ENCODE results near the gene TLCD2. TPM values are rescaled to one million over a fixed set of nuclear protein-coding genes. Genes with fewer than 3 reads are reported as not detected.

TLCD2 gene
- total and polyA plus RNA-seq, 2 experiments from 2014 or later = 0.70 to 1.4 TPM

DNA sequence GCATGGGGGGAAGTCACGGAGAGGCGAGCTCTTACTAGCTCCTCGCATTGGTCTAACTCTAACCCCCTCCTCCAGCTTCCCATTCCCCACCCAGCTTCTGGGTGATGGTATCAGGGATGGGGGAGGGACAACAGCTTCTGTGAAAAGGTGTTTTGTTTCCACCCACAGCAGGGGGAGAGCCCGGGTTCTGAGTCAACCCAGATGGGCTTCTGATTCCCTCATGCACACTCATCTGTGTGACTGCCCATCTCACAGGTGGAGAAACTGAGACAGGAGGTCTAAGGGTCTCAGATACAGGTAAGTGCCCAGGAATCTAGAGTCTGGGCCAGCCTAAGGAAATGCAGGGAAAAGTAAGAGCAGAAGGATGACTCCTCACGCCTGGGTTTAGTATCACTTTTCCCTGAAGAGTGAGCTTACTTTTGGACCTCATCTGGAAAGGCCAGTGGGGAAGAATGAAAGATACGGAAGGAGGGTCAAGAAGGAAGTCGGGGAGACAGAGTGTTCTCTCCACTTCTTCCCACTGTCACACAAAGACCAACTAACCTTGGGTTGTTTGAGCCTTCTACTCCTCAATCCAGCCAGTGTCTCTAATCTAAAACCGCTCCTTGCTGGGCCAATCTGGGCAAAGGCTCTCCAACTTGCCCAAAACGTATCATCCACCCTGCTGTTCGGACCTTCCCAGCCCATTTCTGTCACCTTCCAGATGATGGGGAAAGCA is 3.1 kb upstream of the TLCD2 start (continued):
- TF ChIP-seq, protein P1, sequence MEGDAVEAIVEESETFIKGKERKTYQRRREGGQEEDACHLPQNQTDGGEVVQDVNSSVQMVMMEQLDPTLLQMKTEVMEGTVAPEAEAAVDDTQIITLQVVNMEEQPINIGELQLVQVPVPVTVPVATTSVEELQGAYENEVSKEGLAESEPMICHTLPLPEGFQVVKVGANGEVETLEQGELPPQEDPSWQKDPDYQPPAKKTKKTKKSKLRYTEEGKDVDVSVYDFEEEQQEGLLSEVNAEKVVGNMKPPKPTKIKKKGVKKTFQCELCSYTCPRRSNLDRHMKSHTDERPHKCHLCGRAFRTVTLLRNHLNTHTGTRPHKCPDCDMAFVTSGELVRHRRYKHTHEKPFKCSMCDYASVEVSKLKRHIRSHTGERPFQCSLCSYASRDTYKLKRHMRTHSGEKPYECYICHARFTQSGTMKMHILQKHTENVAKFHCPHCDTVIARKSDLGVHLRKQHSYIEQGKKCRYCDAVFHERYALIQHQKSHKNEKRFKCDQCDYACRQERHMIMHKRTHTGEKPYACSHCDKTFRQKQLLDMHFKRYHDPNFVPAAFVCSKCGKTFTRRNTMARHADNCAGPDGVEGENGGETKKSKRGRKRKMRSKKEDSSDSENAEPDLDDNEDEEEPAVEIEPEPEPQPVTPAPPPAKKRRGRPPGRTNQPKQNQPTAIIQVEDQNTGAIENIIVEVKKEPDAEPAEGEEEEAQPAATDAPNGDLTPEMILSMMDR (conservative IDR thresholded peaks at IDR 0.05; ENCODE audit: low read depth in 2 of 2) = no peak

DNA sequence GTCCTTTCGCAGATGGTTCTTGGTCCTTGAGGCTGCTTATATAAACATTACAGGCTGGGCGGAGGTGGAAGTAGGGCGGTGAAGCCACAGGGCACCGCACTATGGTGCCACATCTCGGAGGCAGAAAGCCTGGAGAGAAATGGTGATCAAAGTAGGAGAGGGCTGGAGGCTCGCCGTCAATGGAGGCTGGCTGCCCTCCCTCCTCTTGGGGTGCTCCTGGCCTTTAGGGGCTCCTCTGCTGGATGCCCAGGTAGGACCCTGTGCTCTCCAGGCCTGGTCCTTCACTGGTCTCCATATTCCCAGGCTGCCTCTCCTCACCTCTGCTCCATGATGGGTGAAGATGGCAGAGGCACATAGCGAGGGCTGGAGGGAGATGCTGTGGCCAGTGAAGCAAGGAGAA is 2.1 kb upstream of the TLCD2 start:
- Histone ChIP-seq H3K36me3 (ENCODE audit: insufficient read depth) (no peaks in the 10 kb centered on the region), H4K20me1 (replicated peaks; ENCODE audit: insufficient read depth) (no peaks in the 10 kb centered on the region), H3K27ac (ENCODE audit: low read depth) (no peak overlapping the region), H3F3A (replicated peaks; ENCODE audit: low read depth) (no peaks in the 10 kb centered on the region; the same call in 1 of the 2 replicates), H2AFZ (no peak overlapping the region), H3K27me3 (ENCODE audit: insufficient read depth) (peaks cover 7% of the 10 kb centered on the region; the same call in 1 of the 2 replicates), H3K4me1 (ENCODE audit: insufficient read depth) (peaks cover 13% of the 10 kb centered on the region), H3K4me2 (no peak overlapping the region), H3K79me2 (replicated peaks; ENCODE audit: insufficient read depth) (no peaks in the 10 kb centered on the region), H3K9me2 (ENCODE audit: insufficient read depth) (no peaks in the 10 kb centered on the region), H3K4me3 (no peak overlapping the region)
- Mint-ChIP-seq H3K36me3 (ENCODE audit: low read depth) (peaks cover 14% of the 10 kb centered on the region; the same call in 2 of the 3 replicates), H3K4me1 (peaks cover 31% of the 10 kb centered on the region), H3K27ac (no peak overlapping the region), H3K9me3 (no peaks in the 10 kb centered on the region), H3K27me3 (ENCODE audit: insufficient read depth, low read depth, poor library complexity) (peaks cover 34% of the 10 kb centered on the region), H3K4me3 (peak overlapping the region; percentile 36; the same call in 1 of the 3 replicates)
- DNase-seq (ENCODE audit: low spot score) (no peak), ATAC-seq (no peak)
- TF ChIP-seq ZNF331 (CRISPR knock-in tag; IDR thresholded peaks at IDR 0.05; ENCODE audit: low read depth) (no peak), STAT1 (IDR thresholded peaks at IDR 0.05; ENCODE audit: unreplicated experiment) (no peak), POLR2AphosphoS5 (IDR thresholded peaks at IDR 0.05; ENCODE audit: low read depth) (no peak), EZH2 (IDR thresholded peaks at IDR 0.05; ENCODE audit: low read depth, unreplicated experiment) (no peak), ZNF114 (CRISPR knock-in tag; IDR thresholded peaks at IDR 0.05) (no peak), EZH2phosphoT487 (IDR thresholded peaks at IDR 0.05; ENCODE audit: unreplicated experiment) (no peak), CREB1 (CRISPR knock-in tag; IDR thresholded peaks at IDR 0.05; ENCODE audit: low read depth) (no peak)
- TF ChIP-seq, protein P2, sequence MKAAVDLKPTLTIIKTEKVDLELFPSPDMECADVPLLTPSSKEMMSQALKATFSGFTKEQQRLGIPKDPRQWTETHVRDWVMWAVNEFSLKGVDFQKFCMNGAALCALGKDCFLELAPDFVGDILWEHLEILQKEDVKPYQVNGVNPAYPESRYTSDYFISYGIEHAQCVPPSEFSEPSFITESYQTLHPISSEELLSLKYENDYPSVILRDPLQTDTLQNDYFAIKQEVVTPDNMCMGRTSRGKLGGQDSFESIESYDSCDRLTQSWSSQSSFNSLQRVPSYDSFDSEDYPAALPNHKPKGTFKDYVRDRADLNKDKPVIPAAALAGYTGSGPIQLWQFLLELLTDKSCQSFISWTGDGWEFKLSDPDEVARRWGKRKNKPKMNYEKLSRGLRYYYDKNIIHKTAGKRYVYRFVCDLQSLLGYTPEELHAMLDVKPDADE (IDR thresholded peaks at IDR 0.05) = no peak
- TF ChIP-seq, protein P3, sequence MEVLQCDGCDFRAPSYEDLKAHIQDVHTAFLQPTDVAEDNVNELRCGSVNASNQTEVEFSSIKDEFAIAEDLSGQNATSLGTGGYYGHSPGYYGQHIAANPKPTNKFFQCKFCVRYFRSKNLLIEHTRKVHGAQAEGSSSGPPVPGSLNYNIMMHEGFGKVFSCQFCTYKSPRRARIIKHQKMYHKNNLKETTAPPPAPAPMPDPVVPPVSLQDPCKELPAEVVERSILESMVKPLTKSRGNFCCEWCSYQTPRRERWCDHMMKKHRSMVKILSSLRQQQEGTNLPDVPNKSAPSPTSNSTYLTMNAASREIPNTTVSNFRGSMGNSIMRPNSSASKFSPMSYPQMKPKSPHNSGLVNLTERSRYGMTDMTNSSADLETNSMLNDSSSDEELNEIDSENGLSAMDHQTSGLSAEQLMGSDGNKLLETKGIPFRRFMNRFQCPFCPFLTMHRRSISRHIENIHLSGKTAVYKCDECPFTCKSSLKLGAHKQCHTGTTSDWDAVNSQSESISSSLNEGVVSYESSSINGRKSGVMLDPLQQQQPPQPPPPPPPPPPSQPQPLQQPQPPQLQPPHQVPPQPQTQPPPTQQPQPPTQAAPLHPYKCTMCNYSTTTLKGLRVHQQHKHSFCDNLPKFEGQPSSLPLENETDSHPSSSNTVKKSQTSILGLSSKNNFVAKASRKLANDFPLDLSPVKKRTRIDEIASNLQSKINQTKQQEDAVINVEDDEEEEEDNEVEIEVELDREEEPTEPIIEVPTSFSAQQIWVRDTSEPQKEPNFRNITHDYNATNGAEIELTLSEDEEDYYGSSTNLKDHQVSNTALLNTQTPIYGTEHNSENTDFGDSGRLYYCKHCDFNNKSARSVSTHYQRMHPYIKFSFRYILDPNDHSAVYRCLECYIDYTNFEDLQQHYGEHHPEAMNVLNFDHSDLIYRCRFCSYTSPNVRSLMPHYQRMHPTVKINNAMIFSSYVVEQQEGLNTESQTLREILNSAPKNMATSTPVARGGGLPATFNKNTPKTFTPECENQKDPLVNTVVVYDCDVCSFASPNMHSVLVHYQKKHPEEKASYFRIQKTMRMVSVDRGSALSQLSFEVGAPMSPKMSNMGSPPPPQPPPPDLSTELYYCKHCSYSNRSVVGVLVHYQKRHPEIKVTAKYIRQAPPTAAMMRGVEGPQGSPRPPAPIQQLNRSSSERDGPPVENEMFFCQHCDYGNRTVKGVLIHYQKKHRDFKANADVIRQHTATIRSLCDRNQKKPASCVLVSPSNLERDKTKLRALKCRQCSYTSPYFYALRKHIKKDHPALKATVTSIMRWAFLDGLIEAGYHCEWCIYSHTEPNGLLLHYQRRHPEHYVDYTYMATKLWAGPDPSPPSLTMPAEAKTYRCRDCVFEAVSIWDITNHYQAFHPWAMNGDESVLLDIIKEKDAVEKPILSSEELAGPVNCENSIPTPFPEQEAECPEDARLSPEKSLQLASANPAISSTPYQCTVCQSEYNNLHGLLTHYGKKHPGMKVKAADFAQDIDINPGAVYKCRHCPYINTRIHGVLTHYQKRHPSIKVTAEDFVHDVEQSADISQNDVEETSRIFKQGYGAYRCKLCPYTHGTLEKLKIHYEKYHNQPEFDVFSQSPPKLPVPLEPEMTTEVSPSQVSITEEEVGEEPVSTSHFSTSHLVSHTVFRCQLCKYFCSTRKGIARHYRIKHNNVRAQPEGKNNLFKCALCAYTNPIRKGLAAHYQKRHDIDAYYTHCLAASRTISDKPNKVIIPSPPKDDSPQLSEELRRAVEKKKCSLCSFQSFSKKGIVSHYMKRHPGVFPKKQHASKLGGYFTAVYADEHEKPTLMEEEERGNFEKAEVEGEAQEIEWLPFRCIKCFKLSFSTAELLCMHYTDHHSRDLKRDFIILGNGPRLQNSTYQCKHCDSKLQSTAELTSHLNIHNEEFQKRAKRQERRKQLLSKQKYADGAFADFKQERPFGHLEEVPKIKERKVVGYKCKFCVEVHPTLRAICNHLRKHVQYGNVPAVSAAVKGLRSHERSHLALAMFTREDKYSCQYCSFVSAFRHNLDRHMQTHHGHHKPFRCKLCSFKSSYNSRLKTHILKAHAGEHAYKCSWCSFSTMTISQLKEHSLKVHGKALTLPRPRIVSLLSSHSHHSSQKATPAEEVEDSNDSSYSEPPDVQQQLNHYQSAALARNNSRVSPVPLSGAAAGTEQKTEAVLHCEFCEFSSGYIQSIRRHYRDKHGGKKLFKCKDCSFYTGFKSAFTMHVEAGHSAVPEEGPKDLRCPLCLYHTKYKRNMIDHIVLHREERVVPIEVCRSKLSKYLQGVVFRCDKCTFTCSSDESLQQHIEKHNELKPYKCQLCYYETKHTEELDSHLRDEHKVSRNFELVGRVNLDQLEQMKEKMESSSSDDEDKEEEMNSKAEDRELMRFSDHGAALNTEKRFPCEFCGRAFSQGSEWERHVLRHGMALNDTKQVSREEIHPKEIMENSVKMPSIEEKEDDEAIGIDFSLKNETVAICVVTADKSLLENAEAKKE (CRISPR knock-in tag; IDR thresholded peaks at IDR 0.05) = no peak
- TF ChIP-seq, protein P1 (conservative IDR thresholded peaks at IDR 0.05; ENCODE audit: low read depth in 2 of 2) = no peak

Measured in GM23338 (cell line).